ENCODE results near the gene FAN1.

The FAN1 gene

GRCh38 chr15:30903497-30904187 is at the start of gene FAN1:
FAN1 (plus strand) TSS chr15:30903915; CDS start chr15:30904664, 749 bp downstream.
- DNase-seq (ENCODE audit: extremely low spot score) = peak; percentile 88
- TF ChIP-seq CTCF (IDR thresholded peaks at IDR 0.05; ENCODE audit: control extremely low read depth, extremely low read depth, low read depth, missing control alignments) = no peak
- ChIA-PET POLR2A (interaction anchor here (0.6 kb wide), 1 partner anchor 85 kb away, joined by 5 read pairs; no protein-coding TSS in a partner anchor), CTCF (interaction anchor here (0.8 to 1.9 kb wide), 6 partner anchors 9 to 531 kb away, joined by 3 to 7 read pairs (median 4); no protein-coding TSS in a partner anchor)

GRCh38 chr15:30859091-30859874 is 44.4 kb upstream of the FAN1 start:
- ChIA-PET CTCF (interaction anchor here (0.7 to 3.7 kb wide), 21 partner anchors 7 to 955 kb away, joined by 3 to 22 read pairs (median 4); partner anchors contain the start of gene FAN1), POLR2A (no interaction called here)
- peak; percentile 61 for TF ChIP-seq CTCF (IDR thresholded peaks at IDR 0.05; ENCODE audit: control extremely low read depth, extremely low read depth, low read depth, missing control alignments)
- DNase-seq (ENCODE audit: extremely low spot score) = peak; percentile 22

- POLR2A ChIA-PET = no interaction called here
- DNase-seq (ENCODE audit: extremely low spot score) = no peak
- TF ChIP-seq CTCF (IDR thresholded peaks at IDR 0.05; ENCODE audit: control extremely low read depth, extremely low read depth, low read depth, missing control alignments) = no peak
- CTCF ChIA-PET = no interaction called here
These were observed 38.5 kb upstream of the FAN1 start for GRCh38 chr15:30865257-30865656.

GRCh38 chr15:30870681-30871080 is 33.0 kb upstream of the FAN1 start:
- DNase-seq (ENCODE audit: extremely low spot score) = no peak
- POLR2A ChIA-PET = no interaction called here
- CTCF ChIA-PET = interaction anchor here (1.3 to 1.5 kb wide), 2 partner anchors 11 to 258 kb away, joined by 3 to 5 read pairs; no protein-coding TSS in a partner anchor
- TF ChIP-seq CTCF (IDR thresholded peaks at IDR 0.05; ENCODE audit: control extremely low read depth, extremely low read depth, low read depth, missing control alignments) = no peak

GRCh38 chr15:30872341-30872748 is 31.4 kb upstream of the FAN1 start:
- ChIA-PET CTCF (no interaction called here), POLR2A (no interaction called here)
- TF ChIP-seq CTCF (IDR thresholded peaks at IDR 0.05; ENCODE audit: control extremely low read depth, extremely low read depth, low read depth, missing control alignments) = no peak
- DNase-seq (ENCODE audit: extremely low spot score) = no peak

- TF ChIP-seq CTCF (IDR thresholded peaks at IDR 0.05; ENCODE audit: control extremely low read depth, extremely low read depth, low read depth, missing control alignments) = no peak
- DNase-seq (ENCODE audit: extremely low spot score) = no peak
- ChIA-PET POLR2A (no interaction called here), CTCF (interaction anchor here (1.0 kb wide), 1 partner anchor 17 kb away, joined by 3 read pairs; no protein-coding TSS in a partner anchor)
These were observed 26.6 kb upstream of the FAN1 start for GRCh38 chr15:30877070-30877469.
